ENCODE results near the gene TNFRSF13B. TPM values are rescaled to one million over a fixed set of nuclear protein-coding genes. Genes with fewer than 3 reads are reported as not detected.
"Not testable (repeated sequence)": the region's sequence is repeated elsewhere in the genome, so short reads cannot be mapped to it uniquely, and the experiment has no call there.

Gene TNFRSF13B
- total RNA-seq, 1 donor from 2014 or later: 342 TPM

- Mint-ChIP-seq H3K4me3 (no peak overlapping the region), H3K27me3 (no peaks in the 10 kb centered on the region), H3K27ac (peak overlapping the region; percentile 97), H3K9me3 (no peaks in the 10 kb centered on the region), H3K4me1 (peaks cover 84% of the 10 kb centered on the region), H3K36me3 (ENCODE audit: low read depth) (no peaks in the 10 kb centered on the region)
- no peak for TF ChIP-seq CTCF (IDR thresholded peaks at IDR 0.05)
- intact Hi-C loops (cut with micrococcal nuclease): loop anchor here (5.0 to 10.0 kb wide), 5 partner anchors 234 to 851 kb away; partner anchors contain the start of genes SREBF1 and UBB
- CTCF ChIA-PET: interaction anchor here (8.1 kb wide), 1 partner anchor 9 kb away, joined by 104 read pairs; no protein-coding TSS in a partner anchor
- ATAC-seq (ENCODE audit: low read depth) (no peak), DNase-seq (no peak)
- POLR2A ChIA-PET: interaction anchor here (0.7 to 11.1 kb wide), 2 partner anchors 14 to 1198 kb away, joined by 3 to 948 read pairs; partner anchors contain the start of gene TNFRSF13B
These were observed 14.5 kb upstream of the TNFRSF13B start for GRCh38 chr17:16986391-16986790.

- H3K4me1 Mint-ChIP-seq: peaks cover 84% of the 10 kb centered on the region
- ChIA-PET CTCF (interaction anchor here (2.6 to 9.2 kb wide), 2 partner anchors 8 to 66 kb away, joined by 6 to 104 read pairs; no protein-coding TSS in a partner anchor), POLR2A (interaction anchor here (1.0 to 21.2 kb wide), 5 partner anchors 8 to 446 kb away, joined by 4 to 948 read pairs (median 25); partner anchors contain the start of genes COPS3 and TNFRSF13B)
- no peaks in the 10 kb centered on the region for H3K27me3 Mint-ChIP-seq
- H3K36me3 Mint-ChIP-seq (ENCODE audit: low read depth): peaks cover 12% of the 10 kb centered on the region
- intact Hi-C loops (cut with micrococcal nuclease): loop anchor here (10.0 kb wide), 3 partner anchors 547 to 773 kb away; partner anchors contain the start of gene UBB
- peak overlapping the region; percentile 98 for H3K27ac Mint-ChIP-seq
- DNase-seq (no peak), ATAC-seq (ENCODE audit: low read depth) (no peak)
- no peak for TF ChIP-seq CTCF (IDR thresholded peaks at IDR 0.05)
- H3K9me3 Mint-ChIP-seq: no peaks in the 10 kb centered on the region
- no peak overlapping the region for H3K4me3 Mint-ChIP-seq
These were observed 10.0 kb upstream of the TNFRSF13B start for GRCh38 chr17:16981928-16982327.

GRCh38 chr17:16980813-16981731, 9.2 kb upstream of the TNFRSF13B start:
- Mint-ChIP-seq H3K36me3 (ENCODE audit: low read depth) (peaks cover 12% of the 10 kb centered on the region), H3K27ac (peak overlapping the region; percentile 98), H3K27me3 (no peaks in the 10 kb centered on the region), H3K4me1 (peaks cover 84% of the 10 kb centered on the region), H3K4me3 (peak overlapping the region; percentile 86), H3K9me3 (no peaks in the 10 kb centered on the region)
- DNase-seq (peak; percentile 64), ATAC-seq (ENCODE audit: low read depth) (peak; percentile 83)
- POLR2A ChIA-PET: interaction anchor here (0.6 to 21.2 kb wide), 7 partner anchors 9 to 300 kb away, joined by 3 to 948 read pairs (median 6); partner anchors contain the start of genes COPS3 and TNFRSF13B
- TF ChIP-seq CTCF (IDR thresholded peaks at IDR 0.05): no peak
- CTCF ChIA-PET: interaction anchor here (1.0 to 9.2 kb wide), 3 partner anchors 9 to 65 kb away, joined by 4 to 104 read pairs (median 6); no protein-coding TSS in a partner anchor
- intact Hi-C loops (cut with micrococcal nuclease): loop anchor here (1.0 to 10.0 kb wide), 4 partner anchors 7 to 774 kb away; partner anchors contain the start of gene UBB

- no peaks in the 10 kb centered on the region for H3K27me3 Mint-ChIP-seq
- peaks cover 85% of the 10 kb centered on the region for H3K4me1 Mint-ChIP-seq
- H3K9me3 Mint-ChIP-seq: no peaks in the 10 kb centered on the region
- H3K36me3 Mint-ChIP-seq (ENCODE audit: low read depth): peaks cover 12% of the 10 kb centered on the region
- ATAC-seq (ENCODE audit: low read depth): no peak
- DNase-seq: no peak
- intact Hi-C loops (cut with micrococcal nuclease): loop anchor here (1.0 to 10.0 kb wide), 4 partner anchors 8 to 775 kb away; partner anchors contain the start of gene UBB
- peak overlapping the region; percentile 86 for H3K4me3 Mint-ChIP-seq
- ChIA-PET CTCF (interaction anchor here (1.0 to 9.2 kb wide), 3 partner anchors 10 to 64 kb away, joined by 4 to 104 read pairs (median 6); no protein-coding TSS in a partner anchor), POLR2A (interaction anchor here (0.6 to 21.2 kb wide), 7 partner anchors 10 to 301 kb away, joined by 3 to 948 read pairs (median 7); partner anchors contain the start of genes COPS3 and TNFRSF13B)
- peak overlapping the region; percentile 98 for H3K27ac Mint-ChIP-seq
- TF ChIP-seq CTCF (IDR thresholded peaks at IDR 0.05): no peak
These were observed 8.1 kb upstream of the TNFRSF13B start for GRCh38 chr17:16980061-16980460.

- ATAC-seq (ENCODE audit: low read depth); H3K9me3 Mint-ChIP-seq; H3K27me3 Mint-ChIP-seq; intact Hi-C loops (cut with micrococcal nuclease); DNase-seq: not testable (repeated sequence)
- Mint-ChIP-seq H3K27ac (peak overlapping the region; percentile 98), H3K4me3 (peak overlapping the region; percentile 61), H3K4me1 (peaks cover 92% of the 10 kb centered on the region), H3K36me3 (ENCODE audit: low read depth) (peaks cover 12% of the 10 kb centered on the region)
- POLR2A ChIA-PET: interaction anchor here (0.6 to 21.2 kb wide), 4 partner anchors 11 to 256 kb away, joined by 7 to 948 read pairs (median 181); partner anchors contain the start of gene TNFRSF13B
- CTCF ChIA-PET: interaction anchor here (9.2 kb wide), 1 partner anchor 11 kb away, joined by 104 read pairs; no protein-coding TSS in a partner anchor
These were observed 7.4 kb upstream of the TNFRSF13B start for GRCh38 chr17:16979237-16979823.
